ENCODE measurements around the gene WTIP.
"Not testable (repeated sequence)": the region's sequence is repeated elsewhere in the genome, so short reads cannot be mapped to it uniquely, and the experiment has no call there.

WTIP gene

DNA sequence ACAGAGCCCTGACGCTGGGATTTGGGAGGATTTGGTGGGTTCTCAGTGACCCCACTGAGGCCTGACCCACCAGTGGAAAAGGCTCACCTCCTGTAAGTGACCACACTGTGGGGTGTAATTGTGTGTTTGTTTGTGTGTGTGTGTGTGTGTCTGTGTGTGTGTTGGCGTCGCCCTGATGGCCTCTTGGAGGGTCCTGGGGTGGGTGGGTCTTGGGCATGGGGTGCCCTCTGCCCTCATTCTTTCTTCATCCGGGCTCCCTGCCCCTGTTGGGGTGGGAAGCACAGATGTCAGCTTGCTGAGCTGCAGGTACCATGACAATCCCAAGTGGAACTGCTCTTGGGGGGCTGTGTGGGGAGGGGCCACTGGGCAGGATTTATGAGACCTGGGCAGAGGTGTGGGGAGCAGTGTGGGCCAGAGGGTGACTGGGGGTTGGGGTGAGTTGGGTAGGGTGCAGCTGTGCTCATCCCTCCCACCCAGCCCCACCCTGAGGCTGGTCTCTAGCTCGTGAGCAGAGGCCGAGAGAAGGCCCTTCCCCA, 22.8 kb downstream of the WTIP start:
- ATAC-seq (no peak), DNase-seq (no peak)

DNA sequence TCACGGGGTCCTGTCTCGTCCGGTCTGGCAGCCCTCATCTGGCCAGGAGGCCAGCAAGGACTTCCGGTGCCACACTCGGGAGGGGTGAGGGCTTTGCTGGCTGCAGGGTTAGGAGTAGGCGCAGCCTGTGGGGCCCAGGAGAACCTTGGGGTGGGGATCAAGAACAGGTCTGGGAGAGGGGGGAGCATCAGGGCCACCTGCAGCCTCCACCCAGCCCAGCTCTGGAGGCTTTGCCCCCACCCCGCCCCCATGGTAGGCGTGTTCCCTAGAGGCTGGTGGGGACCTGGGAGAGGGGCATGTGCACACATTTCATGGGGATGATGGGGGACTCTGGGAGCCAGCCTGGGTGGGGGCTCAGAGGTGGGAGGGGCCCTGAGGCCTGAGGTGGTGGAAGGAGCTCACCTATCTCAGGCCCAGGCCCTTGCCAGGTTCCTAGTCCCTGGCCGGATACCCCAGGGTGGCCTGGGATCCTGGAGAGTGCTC, 23.3 kb downstream of the WTIP start:
- no peak for ATAC-seq

DNA sequence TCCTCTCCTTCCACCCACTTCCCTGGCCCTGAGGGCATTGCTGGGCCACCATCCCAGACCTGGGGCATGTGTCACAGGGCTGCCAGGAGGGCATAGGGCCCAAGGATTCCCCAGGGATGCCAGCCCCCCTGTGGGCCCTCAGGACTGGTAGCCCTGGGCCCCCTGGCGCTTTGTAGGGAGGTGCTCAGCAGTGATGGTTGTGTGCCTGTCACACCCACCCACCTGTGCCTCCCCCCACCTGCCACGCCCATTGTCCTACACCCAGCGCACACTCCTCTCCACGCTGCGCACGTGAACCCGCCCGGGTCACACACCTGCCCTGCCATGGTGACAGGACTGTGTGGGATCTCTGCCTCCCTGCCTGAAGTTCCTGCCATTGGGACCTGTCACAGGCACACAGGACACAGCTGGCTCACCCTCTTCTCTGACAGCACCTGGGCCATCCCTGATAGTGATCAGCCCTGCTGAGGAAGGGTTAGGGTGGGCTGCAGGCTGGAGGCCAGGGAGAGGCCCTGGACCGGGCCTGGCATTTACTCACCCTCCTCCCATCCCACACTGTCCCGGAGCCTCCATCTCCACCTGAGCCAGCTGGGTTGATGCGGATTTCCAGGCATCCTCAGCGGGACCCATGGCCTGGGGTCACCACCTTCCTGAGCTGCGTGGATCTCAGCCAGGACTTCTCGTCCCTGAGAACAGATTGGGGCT, 23.9 kb downstream of the WTIP start:
- DNase-seq (no peak), ATAC-seq (no peak)

More for the DNA sequence above, 23.3 kb downstream of the WTIP start:
- no peak for DNase-seq

DNA sequence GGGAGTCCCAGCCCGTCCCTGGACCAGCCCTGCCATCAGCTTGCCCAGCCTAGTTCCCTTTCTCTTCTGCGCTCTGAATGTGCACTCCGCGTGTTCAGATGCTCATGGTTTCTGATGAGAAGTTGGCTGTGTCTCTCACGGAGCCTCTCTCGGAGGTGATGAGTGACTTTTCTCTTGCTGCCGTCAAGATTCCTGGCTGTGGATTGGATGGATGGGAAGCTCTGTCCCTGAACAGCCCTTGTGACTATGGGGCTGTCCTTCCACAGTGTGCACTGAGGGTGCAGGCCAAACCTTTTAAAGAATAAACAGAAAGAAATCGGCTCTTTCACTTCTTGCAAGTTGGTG, 24.4 kb downstream of the WTIP start:
- no peak for DNase-seq
- ATAC-seq, result no peak

DNA sequence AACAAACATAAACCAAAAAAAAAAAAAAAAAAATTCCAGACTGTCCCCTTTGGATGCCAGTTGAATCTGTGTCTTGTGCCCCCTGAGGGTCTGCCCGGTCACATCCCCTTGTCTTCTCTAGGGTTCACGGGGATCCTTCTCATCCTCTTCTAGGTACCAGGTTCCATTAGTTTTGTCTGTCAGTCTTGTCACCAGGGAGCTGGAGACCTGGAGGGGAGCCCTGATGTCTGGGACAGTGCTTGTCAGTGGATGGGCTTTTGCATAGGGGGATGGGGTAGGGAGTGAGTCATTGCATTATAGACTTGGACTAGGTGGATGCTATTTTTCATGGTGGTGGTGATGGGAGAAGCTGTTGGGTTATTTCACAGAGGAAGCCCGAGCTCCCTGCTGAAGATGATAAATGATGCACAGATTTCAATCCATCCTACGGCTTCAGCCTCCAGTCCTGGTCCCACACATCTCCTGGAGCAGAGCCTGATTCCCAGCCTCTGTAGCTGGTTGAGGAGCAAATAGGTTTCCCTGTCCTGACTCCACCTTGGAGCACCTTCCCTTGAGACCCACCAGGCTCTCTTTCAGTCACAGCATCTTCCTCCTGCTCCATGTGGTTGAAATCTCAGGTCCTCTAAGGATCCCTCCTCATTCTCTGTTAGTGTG, 26.0 kb downstream of the WTIP start:
- DNase-seq (no peak), ATAC-seq (no peak)

DNA sequence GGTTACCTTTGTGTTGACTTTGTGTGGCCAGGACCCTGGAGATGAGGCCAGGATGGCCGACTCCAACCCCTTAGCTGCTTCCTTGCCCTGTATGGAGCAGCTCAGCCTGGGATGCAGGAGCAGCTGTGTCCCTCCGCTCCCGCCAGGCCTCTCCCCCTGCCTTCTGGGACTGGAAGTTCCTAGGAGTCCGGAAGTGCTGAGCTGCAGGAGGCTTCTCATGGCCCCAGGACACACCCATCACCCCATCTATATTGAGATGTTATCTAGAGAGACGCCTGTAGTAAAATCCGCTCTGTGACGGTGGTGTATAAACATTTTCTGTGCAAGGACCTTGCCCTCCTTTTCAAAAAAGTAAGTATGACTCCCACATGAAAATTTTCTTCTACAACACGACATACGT, 27.0 kb downstream of the WTIP start:
- DNase-seq, result no peak
- no peak for ATAC-seq

DNA sequence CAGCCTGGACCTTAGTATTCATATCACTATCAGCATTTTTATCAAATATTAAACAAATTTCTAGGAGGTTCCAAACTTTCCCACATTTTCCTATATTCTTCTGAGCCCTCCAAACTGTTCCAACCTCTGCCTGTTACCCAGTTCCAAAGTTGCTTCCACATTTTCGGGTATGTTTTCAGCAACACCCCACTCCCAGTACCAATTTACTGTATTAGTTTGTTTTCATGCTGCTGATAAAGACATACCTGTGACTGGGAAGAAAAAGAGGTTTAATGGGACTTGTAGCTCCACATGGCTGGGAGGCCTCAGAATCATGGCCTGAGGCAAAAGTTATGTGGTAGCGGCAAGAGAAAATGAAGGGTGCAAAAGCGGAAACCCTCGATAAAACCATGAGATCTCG, 29.3 kb downstream of the WTIP start:
- not testable (repeated sequence) for ATAC-seq, DNase-seq

DNA sequence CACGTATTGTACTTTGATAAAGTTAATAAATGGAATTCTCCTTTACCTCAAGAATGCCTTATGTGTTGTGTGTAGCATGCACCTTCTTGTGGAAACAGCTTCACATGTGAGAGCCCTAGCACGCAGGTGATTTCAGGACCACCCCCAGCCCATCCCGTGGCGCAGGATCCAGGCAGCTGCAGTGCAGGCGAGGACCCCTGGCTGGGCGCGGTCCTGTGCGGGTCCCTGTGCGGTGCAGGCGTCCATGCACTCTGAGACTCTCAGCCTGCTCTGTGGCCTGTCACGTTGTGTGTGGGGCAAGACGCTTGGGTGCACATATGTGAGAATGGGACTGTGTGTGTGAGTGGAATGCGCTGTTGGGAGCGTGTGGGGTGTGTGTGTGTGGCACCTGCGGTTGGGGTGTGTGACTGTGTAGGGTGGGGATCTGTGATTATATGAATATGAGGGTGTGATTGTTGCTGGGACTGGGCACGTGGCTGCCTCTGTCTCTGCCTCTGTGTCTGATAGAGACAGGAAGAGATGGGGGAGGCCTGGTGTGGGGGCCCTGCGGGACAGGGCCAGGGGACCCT, 30.8 kb downstream of the WTIP start:
- no peak for DNase-seq

DNA sequence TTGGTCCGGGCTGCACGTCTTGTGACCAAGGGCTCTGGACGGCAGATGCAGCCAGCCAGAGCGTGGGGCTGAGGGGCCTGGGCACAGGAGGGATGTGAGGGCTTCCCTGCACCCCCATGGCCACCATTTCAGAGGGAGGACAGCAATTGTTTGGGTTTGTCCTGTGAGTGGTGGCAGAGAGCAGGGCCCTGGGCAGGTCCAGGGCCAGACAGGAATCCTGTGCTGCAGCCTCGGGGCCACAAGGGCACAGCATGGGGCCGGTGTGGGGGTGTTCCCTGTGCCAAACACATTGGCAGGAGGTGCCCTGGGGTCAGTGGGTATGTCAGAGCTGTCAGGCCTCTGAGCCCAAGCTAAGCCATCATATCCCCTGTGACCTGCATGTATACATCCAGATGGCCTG, 32.2 kb downstream of the WTIP start:
- ATAC-seq (no peak), DNase-seq (no peak)

More for the DNA sequence above, 30.8 kb downstream of the WTIP start:
- ATAC-seq, result no peak

DNA sequence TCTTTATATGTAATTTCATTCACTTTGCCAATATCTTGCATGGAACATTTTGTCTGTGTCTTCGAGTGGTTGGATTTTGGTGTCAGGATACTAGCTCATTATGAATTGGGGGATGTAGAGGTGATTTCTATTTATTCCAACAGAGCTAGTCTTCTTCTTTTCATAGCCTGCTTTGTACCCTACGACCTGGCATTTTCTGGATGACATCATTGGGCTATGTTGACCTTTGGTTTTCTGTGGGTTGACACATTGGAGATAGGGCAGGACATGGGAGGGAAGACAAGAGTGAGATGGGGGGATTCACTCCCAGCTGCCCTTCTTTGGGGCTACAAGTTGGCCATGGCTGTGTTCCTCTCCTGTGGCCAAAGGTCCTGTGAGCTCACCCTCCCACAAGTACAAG, 38.0 kb downstream of the WTIP start:
- no peak for DNase-seq
- ATAC-seq, result no peak

DNA sequence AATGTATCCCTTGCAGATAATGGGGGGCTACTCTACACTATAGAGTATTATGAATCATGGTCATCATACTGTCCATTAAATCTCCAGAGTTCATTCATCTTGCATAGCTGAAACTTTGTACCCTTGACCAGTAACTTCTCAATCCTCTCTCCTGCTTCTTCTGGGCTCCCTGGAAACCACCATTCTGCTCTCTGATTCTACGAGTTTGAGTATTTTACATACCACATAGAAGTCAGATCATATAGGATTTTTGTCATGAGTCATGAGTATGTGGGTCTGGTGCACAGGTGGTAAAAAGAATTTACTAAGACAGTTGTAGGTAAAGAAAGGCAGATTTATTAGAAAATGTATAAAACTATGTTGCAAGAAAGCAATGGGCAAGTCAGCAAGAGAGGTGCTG, 41.9 kb downstream of the WTIP start:
- no peak for DNase-seq
- no peak for ATAC-seq

DNA sequence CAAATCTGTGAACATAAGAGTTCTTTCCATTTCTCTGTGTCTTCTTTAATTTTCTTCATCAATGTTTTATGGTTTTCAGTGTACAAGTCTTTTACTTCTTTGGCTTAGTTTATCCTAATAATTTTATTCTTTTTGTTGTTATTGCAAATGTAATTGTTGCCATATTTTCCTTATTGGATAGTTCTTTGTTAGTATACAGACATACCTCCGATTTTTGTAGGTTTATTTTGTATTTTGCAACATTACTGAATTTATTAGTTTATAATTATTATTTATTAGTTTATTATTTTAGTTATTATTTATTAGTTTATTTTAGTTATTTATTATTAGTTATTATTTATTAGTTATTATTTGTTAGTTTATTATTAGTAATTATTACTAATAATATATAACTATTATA, 43.4 kb downstream of the WTIP start:
- ATAC-seq, result no peak
- no peak for DNase-seq

DNA sequence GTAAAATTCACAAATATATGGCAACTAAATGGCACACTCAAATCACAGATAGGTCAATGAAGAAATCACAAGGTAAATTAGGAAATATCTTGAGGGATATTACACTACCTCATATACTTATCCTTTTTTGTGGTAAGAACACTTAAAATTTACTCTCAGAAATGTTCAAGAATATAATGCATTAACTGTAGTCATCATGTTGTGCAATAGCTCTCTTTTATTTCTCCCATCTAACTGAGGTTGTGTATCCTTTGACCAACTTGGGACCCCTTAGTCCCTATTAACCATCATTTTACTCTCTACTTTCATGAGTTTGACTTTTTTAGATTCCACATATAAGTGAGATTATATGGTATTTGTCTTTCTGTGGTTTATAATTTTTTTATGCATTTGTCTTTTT, 52.6 kb downstream of the WTIP start:
- DNase-seq (no peak), ATAC-seq (no peak)

DNA sequence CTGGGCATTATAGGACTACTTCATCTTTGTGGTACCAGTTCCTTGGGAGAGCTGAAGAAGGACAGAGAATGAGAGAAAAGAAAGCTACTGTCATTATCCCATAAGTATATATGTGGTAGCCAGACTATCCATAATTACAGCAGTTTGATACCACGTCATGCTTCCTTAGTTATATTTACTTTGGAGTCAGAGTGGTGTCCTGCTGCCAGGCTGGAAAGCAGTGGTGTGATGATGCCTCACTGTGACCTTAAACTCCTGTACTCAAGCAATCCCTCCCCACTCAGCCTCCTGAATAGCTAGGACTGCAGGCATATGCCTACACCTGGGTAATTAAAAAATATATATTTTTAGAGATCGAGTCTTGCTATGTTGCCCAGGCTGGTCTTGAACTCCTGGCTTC, 57.8 kb downstream of the WTIP start:
- ATAC-seq (no peak), DNase-seq (no peak)

DNA sequence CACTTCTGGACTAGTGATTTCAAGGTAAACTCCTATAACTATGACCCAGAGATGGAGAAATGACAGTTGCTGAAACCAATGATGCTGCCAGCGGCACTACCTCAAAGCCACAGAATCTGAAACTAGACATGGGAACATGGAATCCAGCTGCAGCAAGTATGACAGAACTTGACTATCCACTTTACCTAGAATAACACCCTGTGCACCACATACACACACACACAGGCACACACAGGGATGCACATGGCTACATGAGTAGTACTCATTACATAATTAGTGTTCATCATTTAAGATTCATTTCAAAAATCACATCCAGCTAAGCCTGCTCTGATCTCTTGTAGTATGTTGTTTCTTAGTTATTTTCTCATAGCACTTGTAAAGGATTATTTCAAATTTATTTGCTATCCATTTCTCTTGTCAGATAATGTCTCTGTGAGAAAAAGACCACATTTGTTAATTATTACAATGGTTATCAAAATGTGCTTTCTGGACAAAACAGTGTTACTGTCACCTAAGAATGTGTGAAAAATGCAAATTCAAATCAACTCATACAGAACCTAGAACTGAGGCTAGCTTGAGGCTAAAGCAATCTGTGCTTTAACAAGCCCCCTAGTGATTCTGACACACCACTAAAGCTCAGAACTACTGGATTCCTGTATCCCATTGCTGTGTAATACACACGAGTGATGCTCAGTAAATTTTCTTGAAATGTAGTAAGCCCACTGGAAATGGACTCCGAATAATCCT, 59.4 kb downstream of the WTIP start:
- DNase-seq, result no peak
- ATAC-seq, result no peak

DNA sequence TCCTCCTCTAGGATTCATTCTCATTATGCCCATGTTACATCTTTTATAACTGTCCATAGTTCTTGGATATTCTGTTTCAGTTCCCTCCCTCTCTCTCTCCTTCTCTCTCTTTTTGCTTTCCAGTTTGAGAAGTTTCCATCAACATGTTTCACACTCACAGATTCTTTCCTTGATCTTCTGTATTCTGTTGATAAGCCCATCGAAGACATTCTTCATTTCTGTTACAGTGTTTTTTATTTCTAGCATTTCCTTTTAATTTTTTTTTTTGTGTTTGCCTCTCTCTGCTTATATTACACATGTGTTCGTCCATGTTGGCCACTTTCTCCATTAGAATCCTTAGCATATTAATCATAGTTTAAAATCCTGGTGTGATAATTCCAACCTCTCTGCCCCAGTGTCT, 68.3 kb downstream of the WTIP start:
- DNase-seq (no peak), ATAC-seq (no peak)

DNA sequence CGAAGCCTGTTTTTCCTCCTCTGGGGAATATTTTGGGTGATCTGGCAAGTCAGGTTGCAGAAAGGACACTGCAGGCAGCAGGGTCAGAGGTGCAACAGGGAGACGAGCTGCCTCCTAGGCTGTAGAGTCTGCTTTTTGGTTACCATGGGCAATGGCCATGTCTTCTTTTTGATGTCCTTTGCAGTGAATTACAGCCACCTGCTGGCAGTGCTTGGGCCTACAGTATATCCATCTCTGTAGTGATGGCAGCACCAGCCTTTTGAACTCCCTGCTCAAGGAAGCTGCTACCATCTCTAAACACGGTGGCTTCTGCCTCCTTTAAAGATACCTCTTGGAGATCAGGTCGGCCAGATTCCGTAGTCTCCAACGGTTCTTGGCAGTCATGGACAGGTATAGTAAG, 73.9 kb downstream of the WTIP start:
- DNase-seq (no peak), ATAC-seq (no peak)

DNA sequence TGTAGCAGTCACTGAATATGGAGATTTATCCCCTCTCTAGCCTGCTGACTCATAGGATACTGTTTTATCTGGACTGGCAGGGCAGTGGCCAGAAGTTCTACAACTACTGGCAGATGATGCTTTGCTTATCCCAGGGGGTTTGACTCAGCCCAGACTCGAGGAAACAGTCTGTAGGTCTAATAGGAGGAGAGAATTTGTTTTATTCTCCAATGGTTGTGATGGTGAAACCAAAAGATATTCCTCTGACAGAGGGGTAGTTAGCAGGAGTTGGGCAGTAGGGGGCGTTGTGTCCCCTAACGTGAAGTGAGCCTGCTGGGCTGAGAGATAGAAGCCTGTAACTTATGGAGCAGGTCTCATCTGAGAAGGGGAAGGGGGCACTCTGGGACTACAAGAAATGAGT, 74.9 kb downstream of the WTIP start:
- ATAC-seq (peak; percentile 55), DNase-seq (peak; percentile 19)

DNA sequence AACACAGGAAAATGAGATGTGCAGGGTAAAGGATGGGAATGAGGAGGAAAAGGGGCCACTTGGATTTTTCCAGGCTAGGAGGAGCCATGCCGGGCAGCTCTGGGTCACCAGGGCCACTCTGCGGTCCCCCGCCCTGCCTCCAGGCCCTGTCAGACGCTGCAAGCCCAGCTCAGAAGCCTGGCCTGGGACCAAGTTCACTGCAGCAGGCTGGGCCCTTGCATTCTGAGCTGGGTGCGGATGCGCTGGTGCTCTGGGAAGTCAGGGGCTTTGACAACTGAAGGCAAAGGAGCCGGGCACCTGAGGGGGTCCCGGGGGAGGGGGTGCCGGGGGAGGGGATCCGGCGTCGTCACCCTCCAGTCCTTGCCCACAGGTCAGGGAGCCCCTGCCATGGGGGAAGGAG, 77.5 kb downstream of the WTIP start:
- DNase-seq, result no peak
- no peak for ATAC-seq

DNA sequence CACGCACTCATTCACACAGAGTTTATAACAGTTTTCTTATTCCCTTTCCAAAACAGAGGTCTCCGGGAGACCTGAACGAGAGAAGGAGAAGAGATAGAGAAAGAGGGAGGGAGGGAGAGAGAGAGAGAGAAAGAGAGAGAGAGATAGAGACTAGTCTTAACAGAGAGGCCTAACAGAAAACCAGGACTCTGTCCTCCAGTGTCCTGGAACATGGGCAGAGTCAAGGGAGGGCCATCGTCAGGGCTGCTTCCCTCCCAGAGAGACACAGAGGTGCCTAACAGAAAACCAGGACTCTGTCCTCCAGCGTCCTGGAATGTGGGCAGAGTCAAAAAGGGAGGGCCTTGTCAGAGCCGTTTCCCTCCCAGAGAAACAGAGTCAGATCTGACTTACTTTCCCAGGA, 78.7 kb downstream of the WTIP start:
- ATAC-seq (no peak), DNase-seq (no peak)
